Endothelial cell (in vitro differentiated cells): ENCODE results near the gene DOCK1. TPM values are rescaled to one million over a fixed set of nuclear protein-coding genes. Genes with fewer than 3 reads are reported as not detected.
A peak's percentile ranks its signal among the peaks of the same experiment; 100 is the strongest.

Experiments
- DNase-seq: peaks from one replicate; pipeline ENCODE4 v3.0.0; 2021; ENCODE audit warnings: low spot score
- H3K27ac Mint-ChIP-seq: one replicate; pipeline ENCODE4 v1.8.0; 2021; ENCODE audit warnings: mixed read lengths, inconsistent platforms; ENCODE audit not compliant: unreplicated experiment
- H3K27me3 Mint-ChIP-seq: one replicate; pipeline ENCODE4 v1.8.0; 2021; ENCODE audit warnings: mild to moderate bottlenecking, moderate library complexity, mixed read lengths, inconsistent platforms; ENCODE audit not compliant: unreplicated experiment
- H3K36me3 Mint-ChIP-seq: one replicate; pipeline ENCODE4 v1.8.0; 2021; ENCODE audit warnings: mild to moderate bottlenecking, low read depth, mixed read lengths, inconsistent platforms; ENCODE audit not compliant: unreplicated experiment
- H3K4me1 Mint-ChIP-seq: one replicate; pipeline ENCODE4 v1.8.0; 2021; ENCODE audit warnings: mild to moderate bottlenecking, mixed read lengths, inconsistent platforms; ENCODE audit not compliant: unreplicated experiment
- H3K4me3 Mint-ChIP-seq: one replicate; pipeline ENCODE4 v1.8.0; 2021; ENCODE audit warnings: mild to moderate bottlenecking, mixed read lengths, inconsistent platforms; ENCODE audit not compliant: unreplicated experiment
- H3K9me3 Mint-ChIP-seq: one replicate; pipeline ENCODE4 v1.8.0; 2021; ENCODE audit warnings: mixed read lengths, inconsistent platforms; ENCODE audit not compliant: unreplicated experiment
- CTCF ChIP-seq: fragments of 200-600 bp; sonication (generic); IDR thresholded peaks from one replicate; pipeline ENCODE4 v1.5.0; 2021; ENCODE audit warnings: antibody characterized with exemption; ENCODE audit not compliant: unreplicated experiment
- total RNA-seq: library from RNA; stranded (reverse); fragmentation: NEBNext Ultra II Directional; extraction: Animal tissue kit (Norgen Biotek cat#: 25700); gene quantifications from one replicate; pipeline ENCODE4 v1.2.1, GENCODE V29; 2021; ENCODE audit not compliant: unreplicated experiment

DOCK1 gene
- total RNA-seq, 1 donor from 2014 or later, result 116 TPM

GRCh38 chr10:127418536-127419168 lies 513.4 kb downstream of the DOCK1 start:
- no peak for DNase-seq
- H3K9me3 Mint-ChIP-seq, result no peaks in the 10 kb centered on the region
- peaks cover 2% of the 10 kb centered on the region for H3K27me3 Mint-ChIP-seq
- H3K27ac Mint-ChIP-seq, result no peak overlapping the region
- TF ChIP-seq CTCF, result no peak
- H3K4me1 Mint-ChIP-seq, result no peaks in the 10 kb centered on the region
- H3K4me3 Mint-ChIP-seq, result no peak overlapping the region
- H3K36me3 Mint-ChIP-seq, result peaks cover 13% of the 10 kb centered on the region

- peaks cover 22% of the 10 kb centered on the region for H3K36me3 Mint-ChIP-seq
- no peaks in the 10 kb centered on the region for H3K27me3 Mint-ChIP-seq
- no peaks in the 10 kb centered on the region for H3K4me1 Mint-ChIP-seq
- no peak for DNase-seq
- no peaks in the 10 kb centered on the region for H3K9me3 Mint-ChIP-seq
- H3K27ac Mint-ChIP-seq, result no peak overlapping the region
- H3K4me3 Mint-ChIP-seq, result peak overlapping the region; percentile 73
- TF ChIP-seq CTCF, result no peak
Observed at GRCh38 chr10:127420138-127420684, 515.0 kb downstream of the DOCK1 start.

- TF ChIP-seq CTCF, result no peak
- no peaks in the 10 kb centered on the region for H3K4me1 Mint-ChIP-seq
- H3K36me3 Mint-ChIP-seq, result peaks cover 29% of the 10 kb centered on the region
- H3K27me3 Mint-ChIP-seq, result peaks cover 3% of the 10 kb centered on the region
- DNase-seq, result no peak
- H3K9me3 Mint-ChIP-seq, result no peaks in the 10 kb centered on the region
- H3K27ac Mint-ChIP-seq, result no peak overlapping the region
- no peak overlapping the region for H3K4me3 Mint-ChIP-seq
Observed at GRCh38 chr10:127423218-127423915, 518.1 kb downstream of the DOCK1 start.

GRCh38 chr10:127424594-127425264 lies 519.5 kb downstream of the DOCK1 start:
- DNase-seq, result no peak
- no peak overlapping the region for H3K4me3 Mint-ChIP-seq
- H3K9me3 Mint-ChIP-seq, result no peaks in the 10 kb centered on the region
- no peak for TF ChIP-seq CTCF
- H3K27ac Mint-ChIP-seq, result no peak overlapping the region
- peaks cover 35% of the 10 kb centered on the region for H3K36me3 Mint-ChIP-seq
- H3K4me1 Mint-ChIP-seq, result no peaks in the 10 kb centered on the region
- H3K27me3 Mint-ChIP-seq, result peaks cover 3% of the 10 kb centered on the region

GRCh38 chr10:127426746-127427145 lies 521.5 kb downstream of the DOCK1 start:
- peaks cover 42% of the 10 kb centered on the region for H3K36me3 Mint-ChIP-seq
- H3K4me1 Mint-ChIP-seq, result no peaks in the 10 kb centered on the region
- no peak for DNase-seq
- H3K27ac Mint-ChIP-seq, result no peak overlapping the region
- H3K27me3 Mint-ChIP-seq, result peaks cover 7% of the 10 kb centered on the region
- no peak overlapping the region for H3K4me3 Mint-ChIP-seq
- no peak for TF ChIP-seq CTCF
- H3K9me3 Mint-ChIP-seq, result no peaks in the 10 kb centered on the region
